ENCODE results near the gene SNF8.

The SNF8 gene

GRCh38 chr17:48928876-48929811 is 15.5 kb downstream of the SNF8 start:
- no peak for DNase-seq

DNA sequence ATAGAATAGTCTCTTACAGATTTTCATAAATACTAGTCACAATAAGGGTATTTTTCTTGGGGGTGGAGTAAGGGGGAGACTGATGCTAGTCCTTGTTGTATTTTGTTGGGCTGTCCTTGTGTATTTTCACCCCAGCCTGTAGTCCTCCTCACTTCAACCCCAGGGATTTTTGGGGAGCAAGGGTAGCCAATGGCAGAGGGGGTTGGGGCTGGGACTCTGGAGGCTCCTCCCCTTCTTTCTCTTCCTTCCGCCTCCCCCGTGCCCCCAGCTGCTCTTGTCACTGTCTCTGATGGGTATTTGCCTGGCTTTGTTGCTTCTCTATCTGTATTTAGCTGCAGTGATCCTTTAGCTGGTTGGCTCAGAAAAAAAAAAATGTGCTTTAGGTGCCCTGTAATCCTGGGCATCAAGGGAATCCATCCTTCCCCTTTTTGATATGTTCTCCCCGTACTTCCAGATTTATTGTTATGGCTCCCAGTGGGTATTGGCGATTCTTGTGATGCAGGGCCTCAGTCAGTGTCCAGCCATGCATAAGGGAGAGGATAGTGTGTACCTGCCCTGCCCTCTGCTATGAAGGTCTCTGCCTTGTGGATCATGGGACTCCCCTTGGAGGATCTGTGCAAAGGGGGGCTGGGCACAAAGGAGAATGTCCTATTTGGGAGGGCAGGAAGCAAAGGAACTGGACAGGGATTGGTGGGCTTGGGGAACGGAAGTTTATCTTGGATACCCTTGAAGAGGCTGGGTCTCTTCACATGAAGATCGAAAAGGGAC is 16.5 kb downstream of the SNF8 start:
- DNase-seq: no peak

DNA sequence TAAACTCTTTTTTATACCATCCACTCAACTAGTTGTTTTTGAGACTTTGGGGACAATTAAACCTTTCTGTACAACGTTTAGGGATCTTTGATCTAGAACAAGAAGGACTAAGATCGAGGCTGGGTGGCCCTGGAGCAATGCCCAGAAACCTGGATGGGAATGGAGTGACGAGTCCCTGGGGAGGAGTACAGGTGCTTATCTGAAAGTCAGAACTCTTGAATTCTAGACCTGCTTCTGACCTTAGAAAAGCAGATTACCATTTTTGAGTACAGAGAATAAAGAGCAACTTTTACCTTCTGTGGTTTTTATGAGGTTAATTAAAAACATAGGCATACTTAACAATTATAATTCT is 18.7 kb downstream of the SNF8 start:
- DNase-seq: no peak

- DNase-seq: no peak
Measured at GRCh38 chr17:48925251-48925990, 19.2 kb downstream of the SNF8 start.

GRCh38 chr17:48915459-48916282 is 29.0 kb downstream of the SNF8 start:
- DNase-seq: peak; percentile 91

- DNase-seq: no peak
Measured at GRCh38 chr17:48912476-48912875, 32.2 kb downstream of the SNF8 start.

- no peak for DNase-seq
Measured at GRCh38 chr17:48910370-48910769, 34.3 kb downstream of the SNF8 start.

DNA sequence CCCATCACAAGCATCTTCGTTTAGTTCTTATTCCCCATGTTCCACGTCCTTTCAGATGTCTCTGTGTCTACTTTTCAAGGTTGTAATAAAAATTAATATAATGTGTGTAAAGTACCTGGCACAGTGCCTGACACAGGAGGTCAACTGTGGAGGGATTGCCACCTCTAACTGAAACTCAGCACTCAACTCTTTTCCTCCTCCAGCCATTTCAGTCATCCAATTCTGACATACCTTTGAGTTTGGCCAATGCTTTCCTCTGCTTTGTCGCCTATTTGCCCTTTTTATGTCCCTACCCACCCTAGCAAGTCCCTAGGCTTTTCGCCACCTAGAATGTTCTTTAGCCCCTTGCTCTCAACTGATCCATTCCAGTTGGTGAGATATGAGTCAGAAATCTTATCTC is 34.9 kb downstream of the SNF8 start:
- DNase-seq: no peak

DNA sequence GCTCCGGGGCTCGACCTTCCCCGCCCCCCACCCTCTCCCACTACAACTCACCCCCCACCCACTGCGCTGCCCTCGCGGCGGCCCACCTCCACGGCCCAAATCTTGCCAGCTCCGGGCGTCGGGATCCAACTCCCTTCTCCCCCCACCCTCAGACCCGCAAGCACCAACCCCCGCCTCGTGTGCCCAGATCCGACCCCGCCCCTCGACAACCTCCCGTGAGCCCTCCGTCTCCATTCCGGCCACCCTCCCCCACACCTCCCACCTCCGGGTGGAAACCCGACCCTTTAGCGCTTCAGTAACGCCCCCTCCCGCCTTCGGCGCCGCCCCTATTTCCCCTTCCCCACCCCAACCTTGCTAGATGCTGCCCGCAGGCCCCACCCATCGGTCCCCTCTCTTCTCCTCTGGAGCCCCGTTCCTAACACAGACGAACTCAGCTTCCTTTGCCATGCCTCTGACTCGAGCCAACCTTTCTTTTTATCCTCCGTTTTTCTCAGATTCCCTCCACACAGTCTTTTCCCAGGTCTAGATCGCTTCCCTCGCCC is 35.7 kb downstream of the SNF8 start:
- peak; percentile 70 for DNase-seq

DNA sequence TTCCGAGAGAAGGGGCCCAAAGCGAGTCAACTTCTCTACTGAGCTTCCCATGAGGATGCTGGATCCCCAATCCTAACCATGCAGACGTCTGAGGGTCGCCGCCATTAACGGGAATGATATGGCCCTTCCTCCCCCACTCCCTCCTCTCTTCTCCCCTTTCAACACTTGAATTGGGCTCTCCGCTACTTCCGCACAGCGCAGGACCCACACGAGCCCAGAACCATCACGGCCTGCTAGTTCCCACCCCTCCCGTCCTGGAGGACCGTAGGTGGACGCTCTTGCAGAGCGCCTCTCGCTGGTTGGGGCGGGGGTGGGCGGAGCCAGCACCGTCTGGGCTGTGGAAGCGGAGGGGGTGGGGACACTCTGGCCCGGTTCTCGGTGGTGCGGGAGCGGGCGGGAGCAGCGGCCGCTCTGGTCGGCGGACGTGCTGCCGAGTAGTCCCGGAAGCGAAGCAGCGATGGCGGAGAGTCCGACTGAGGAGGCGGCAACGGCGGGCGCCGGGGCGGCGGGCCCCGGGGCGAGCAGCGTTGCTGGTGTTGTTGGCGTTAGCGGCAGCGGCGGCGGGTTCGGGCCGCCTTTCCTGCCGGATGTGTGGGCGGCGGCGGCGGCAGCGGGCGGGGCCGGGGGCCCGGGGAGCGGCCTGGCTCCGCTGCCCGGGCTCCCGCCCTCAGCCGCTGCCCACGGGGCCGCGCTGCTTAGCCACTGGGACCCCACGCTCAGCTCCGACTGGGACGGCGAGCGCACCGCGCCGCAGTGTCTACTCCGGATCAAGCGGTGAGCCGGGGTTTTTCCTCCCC is 36.4 kb downstream of the SNF8 start, which contains the start of gene UBE2Z:
Gene UBE2Z (plus strand): TSS at position 361 of the 797 bp plus-strand sequence. CDS start 97 bp downstream, at position 458.
- peak; percentile 94 for DNase-seq

- DNase-seq: peak; percentile 41
Measured at GRCh38 chr17:48907713-48908046, 37.0 kb downstream of the SNF8 start.

- DNase-seq: no peak
Measured at GRCh38 chr17:48905987-48906515, 38.6 kb downstream of the SNF8 start.

GRCh38 chr17:48904428-48904827 is 40.2 kb downstream of the SNF8 start:
- DNase-seq: no peak

DNA sequence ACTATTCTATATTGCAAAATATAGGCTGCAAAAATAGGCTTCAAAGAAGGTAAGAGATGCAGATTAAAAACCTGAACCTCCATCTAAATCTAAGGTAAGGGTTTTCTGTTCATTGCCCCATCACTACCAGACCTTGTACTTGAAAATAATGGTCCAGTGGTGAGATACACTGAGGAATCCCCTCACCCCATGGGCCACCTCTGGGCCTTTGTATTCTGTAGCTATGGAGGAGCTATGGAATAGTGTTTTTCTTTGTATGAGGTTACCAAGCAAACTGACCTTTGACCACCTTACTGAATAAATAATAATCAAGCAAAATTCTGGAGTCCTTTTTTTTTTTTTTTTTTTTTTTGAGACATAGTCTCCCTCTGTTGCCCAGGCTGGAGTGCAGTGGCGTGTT is 41.2 kb downstream of the SNF8 start:
- DNase-seq: no peak

DNA sequence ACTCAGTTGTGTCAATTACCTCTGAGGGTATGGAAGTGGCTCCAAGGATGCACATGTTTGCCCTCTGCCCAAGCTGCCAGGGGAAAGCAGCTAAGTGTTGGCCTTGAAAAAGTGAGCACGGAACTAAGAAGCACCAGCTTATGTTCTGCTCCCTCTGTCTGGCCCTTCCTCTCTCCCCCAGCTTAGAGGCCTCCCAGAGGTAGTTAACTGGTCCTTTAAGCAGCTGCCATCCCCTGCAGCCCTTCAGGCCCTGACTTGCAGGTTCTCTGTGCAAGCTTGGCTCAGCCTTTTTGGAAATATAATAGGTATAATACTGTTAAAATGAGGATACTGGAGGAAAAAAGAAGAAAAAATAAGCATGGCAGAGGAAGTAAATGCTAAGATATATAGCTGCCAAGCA is 43.4 kb downstream of the SNF8 start:
- DNase-seq: no peak

- no peak for DNase-seq
Measured at GRCh38 chr17:48894886-48895285, 49.8 kb downstream of the SNF8 start.

DNA sequence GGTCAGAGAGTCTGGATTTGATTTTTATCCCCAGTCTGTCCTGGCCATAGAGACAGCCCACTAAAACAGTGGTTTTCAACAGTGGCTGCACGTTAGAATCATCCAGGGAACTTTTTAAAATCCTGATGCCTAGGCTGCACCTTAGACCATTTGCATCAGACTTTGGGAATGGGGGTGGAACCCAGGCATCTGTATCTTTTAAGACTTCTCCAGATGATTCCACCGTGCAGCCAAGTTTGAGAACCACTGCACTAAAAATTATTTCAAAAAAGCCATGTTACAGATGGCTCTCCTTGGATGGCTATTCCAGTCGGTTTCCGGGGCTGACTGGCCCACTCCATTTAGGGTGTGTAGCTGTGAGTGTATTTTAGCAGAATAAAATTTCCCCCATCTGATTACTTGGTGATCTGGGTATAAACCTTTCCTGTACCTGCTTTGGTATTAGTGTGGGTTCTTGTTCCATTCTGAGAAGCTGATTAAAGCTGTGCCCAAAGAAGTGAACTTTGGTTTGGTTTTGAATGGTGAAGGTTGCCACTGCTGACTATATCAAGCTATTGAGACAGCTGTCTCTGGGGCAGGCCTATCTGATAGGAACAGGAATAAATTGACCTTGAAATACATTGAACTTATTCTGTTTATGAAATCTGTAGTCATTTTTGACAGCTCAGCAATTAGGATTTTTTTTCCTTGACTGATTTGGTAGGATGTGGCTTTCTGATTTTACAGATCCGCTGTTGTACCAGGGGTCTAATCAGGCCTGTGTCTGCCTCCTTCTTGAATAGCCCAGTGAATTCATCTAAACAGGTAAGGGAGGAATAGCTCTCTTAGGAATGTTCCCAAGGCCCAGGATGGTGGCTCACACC is 50.8 kb downstream of the SNF8 start:
- DNase-seq: no peak

DNA sequence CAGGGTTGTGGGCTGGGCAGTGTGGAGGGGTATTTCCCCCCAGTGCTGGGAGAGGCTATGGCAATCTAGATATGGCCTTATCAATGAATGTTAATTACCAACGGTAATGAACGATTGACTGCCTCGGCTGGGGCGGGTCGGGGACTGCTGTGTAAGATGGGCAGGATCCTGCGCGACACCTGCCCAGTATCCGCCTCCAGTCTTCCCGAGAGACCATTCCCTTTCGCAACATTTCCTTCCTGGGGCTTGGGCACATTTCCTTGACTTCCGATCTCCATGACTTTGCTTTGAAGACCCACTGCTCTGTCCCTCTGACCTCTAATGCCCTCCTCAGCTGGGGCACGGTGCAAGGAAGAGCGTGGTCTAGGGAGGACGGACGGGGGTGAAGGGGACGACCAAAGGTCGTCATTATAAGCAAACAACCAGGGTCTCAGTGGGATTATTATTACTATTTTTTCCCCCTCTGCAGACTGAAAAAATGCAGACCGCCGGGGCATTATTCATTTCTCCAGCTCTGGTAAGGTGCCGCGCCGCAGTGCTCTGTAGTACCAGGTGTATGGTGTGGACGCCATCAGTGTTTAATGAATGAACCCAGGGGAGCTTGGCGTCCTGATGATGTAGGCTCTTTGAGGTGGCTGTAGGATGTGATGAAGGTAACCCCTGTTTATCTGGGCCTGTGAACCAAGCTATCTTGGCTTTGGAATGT is 51.5 kb downstream of the SNF8 start:
- DNase-seq: no peak

- no peak for DNase-seq
Measured at GRCh38 chr17:48890086-48890485, 54.6 kb downstream of the SNF8 start.

Measured in HCEC 1CT (cell line).